ENCODE measurements around the gene SPO11. TPM values are rescaled to one million over a fixed set of nuclear protein-coding genes. Genes with fewer than 3 reads are reported as not detected.

SPO11 gene
- polyA plus RNA-seq, 4 donors: not detected

DNA sequence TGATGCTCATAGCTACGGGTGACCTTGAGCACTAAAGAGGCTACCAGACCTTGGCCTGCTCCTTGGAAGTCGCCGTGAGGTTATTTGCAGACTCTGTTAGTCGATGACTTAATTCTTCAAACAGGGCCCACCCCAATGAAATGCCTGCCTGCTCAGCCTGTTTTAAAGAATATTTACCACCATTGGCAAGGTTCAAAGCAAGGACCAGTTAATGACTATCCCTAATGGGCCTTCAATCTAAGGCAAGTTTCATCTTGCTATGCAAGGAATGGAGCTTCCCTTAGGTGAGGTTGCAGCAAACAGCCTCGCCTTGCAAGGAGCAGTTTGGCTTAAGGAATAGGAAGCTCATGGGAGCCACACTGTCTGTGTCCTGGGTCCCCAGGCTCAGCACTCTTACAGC is 22.9 kb upstream of the SPO11 start:
- WGBS, 3 donors: 61 to 74% (median 65%) methylated on average over 5 of the region's 5 CpGs

DNA sequence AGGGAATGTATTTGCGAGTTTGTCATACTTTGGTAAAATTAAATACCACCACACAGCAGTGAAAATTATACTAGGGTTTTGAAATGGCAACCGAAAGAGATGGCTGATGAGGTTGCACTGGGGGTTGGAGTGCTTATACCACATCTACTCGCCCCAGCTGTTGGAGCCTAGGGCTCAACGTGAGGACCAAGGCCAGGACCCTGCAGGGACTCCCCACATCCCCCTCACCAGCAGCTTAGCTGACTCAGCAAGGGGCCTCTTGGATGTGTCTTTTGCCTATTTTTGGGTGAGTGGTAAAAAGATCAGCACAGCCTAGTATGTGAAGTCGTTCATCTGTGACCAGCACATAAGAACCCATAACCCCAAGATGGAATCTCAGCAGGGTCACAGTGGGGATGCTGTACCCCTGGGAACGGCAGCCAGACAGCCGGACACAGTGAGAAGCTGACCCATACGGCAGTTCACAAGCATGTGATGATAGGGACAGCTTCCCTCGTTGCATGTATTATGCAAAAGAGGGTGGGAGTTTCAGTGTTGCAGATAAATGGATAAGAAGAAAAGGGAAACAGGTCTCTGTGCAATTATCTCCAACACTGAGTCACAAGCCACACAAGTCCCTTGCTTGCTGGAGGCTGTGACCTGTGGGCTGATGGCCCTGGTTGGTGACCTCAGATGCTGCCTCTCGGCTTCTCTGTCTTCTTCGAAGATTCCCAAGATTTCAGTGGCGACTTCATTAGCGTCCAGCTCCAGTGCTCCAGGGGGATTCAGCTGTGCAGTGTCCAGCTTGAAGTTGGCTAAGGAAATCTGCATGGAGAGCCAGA is 20.9 kb upstream of the SPO11 start:
- DNase-seq (no peak), FAIRE-seq (no peak)

More for the DNA sequence above, 22.9 kb upstream of the SPO11 start:
- H3K27ac ChIP-seq (ENCODE audit: low read depth in 1 of 3, low read length in 2 of 3): no peak overlapping the region
- DNase-seq (no peak), FAIRE-seq (no peak)
- peaks cover 0 to 3% (median 0%) of the 10 kb centered on the region in 3 donors for H3K27me3 ChIP-seq (ENCODE audit: control insufficient read depth in 3 of 3, insufficient read depth in 3 of 3, low read length in 3 of 3)
- H3K4me3 ChIP-seq (ENCODE audit: low read depth in 1 of 3, low read length in 3 of 3): no peak overlapping the region
- H3K9me3 ChIP-seq (ENCODE audit: control insufficient read depth in 2 of 2, insufficient read depth in 1 of 2, low read depth in 1 of 2, low read length in 1 of 2): no peaks in the 10 kb centered on the region
- no peaks in the 10 kb centered on the region for H3K4me1 ChIP-seq (ENCODE audit: control insufficient read depth in 3 of 3, insufficient read depth in 2 of 3, low read depth in 1 of 3, low read length in 2 of 3)
- H3K36me3 ChIP-seq (ENCODE audit: control insufficient read depth in 3 of 3, insufficient read depth in 2 of 3, low read depth in 1 of 3, low read length in 3 of 3): no peaks in the 10 kb centered on the region

DNA sequence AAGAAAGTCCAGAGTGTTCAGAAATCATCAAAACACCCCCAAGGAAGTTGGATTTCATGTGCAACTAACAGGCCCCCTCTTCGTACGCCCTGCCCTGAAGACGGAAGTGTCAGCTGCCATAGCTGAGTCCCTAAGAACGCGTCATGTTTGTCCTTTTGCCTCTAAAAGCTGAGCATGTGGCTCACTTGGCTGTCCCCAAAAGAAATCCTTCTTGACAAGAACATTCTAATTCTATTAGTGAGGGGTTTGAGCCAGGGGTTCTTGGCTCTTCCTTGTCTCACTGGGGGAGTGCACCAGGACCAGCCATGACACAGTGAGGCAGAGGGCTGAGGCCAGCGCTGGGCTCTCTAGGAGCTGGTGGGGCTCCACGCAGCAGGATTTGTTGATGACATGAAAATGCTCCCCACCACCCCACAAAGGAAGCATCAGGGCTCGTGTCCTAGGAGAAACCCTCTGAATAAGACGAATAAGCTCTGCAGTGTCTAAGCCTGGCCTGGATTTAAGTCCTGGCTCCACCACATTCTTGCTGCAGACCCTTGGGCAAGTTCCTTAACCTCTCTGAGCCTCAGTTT is 20.0 kb upstream of the SPO11 start:
- Histone ChIP-seq H3K36me3 (ENCODE audit: control insufficient read depth in 3 of 3, insufficient read depth in 2 of 3, low read depth in 1 of 3, low read length in 3 of 3) (no peaks in the 10 kb centered on the region), H3K4me3 (ENCODE audit: low read depth in 1 of 3, low read length in 3 of 3) (no peak overlapping the region), H3K4me1 (ENCODE audit: control insufficient read depth in 3 of 3, insufficient read depth in 2 of 3, low read depth in 1 of 3, low read length in 2 of 3) (no peaks in the 10 kb centered on the region), H3K27ac (ENCODE audit: low read depth in 1 of 3, low read length in 2 of 3) (no peak overlapping the region), H3K27me3 (ENCODE audit: control insufficient read depth in 3 of 3, insufficient read depth in 3 of 3, low read length in 3 of 3) (peaks cover 0 to 3% (median 0%) of the 10 kb centered on the region in 3 donors), H3K9me3 (ENCODE audit: control insufficient read depth in 2 of 2, insufficient read depth in 1 of 2, low read depth in 1 of 2, low read length in 1 of 2) (no peaks in the 10 kb centered on the region)
- DNase-seq: no peak
- FAIRE-seq: no peak
- WGBS, 3 donors: 72 to 82% (median 81%) methylated on average over 9 of the region's 9 CpGs

More for the DNA sequence above, 20.9 kb upstream of the SPO11 start:
- H3K27ac ChIP-seq (ENCODE audit: low read depth in 1 of 3, low read length in 2 of 3): no peak overlapping the region
- peaks cover 0 to 3% (median 0%) of the 10 kb centered on the region in 3 donors for H3K27me3 ChIP-seq (ENCODE audit: control insufficient read depth in 3 of 3, insufficient read depth in 3 of 3, low read length in 3 of 3)
- H3K4me3 ChIP-seq (ENCODE audit: low read depth in 1 of 3, low read length in 3 of 3): no peak overlapping the region
- H3K9me3 ChIP-seq (ENCODE audit: control insufficient read depth in 2 of 2, insufficient read depth in 1 of 2, low read depth in 1 of 2, low read length in 1 of 2): no peaks in the 10 kb centered on the region
- H3K4me1 ChIP-seq (ENCODE audit: control insufficient read depth in 3 of 3, insufficient read depth in 2 of 3, low read depth in 1 of 3, low read length in 2 of 3): no peaks in the 10 kb centered on the region
- 57 to 66% (median 64%) methylated on average over 13 of the region's 13 CpGs for WGBS, 3 donors
- H3K36me3 ChIP-seq (ENCODE audit: control insufficient read depth in 3 of 3, insufficient read depth in 2 of 3, low read depth in 1 of 3, low read length in 3 of 3): no peaks in the 10 kb centered on the region

DNA sequence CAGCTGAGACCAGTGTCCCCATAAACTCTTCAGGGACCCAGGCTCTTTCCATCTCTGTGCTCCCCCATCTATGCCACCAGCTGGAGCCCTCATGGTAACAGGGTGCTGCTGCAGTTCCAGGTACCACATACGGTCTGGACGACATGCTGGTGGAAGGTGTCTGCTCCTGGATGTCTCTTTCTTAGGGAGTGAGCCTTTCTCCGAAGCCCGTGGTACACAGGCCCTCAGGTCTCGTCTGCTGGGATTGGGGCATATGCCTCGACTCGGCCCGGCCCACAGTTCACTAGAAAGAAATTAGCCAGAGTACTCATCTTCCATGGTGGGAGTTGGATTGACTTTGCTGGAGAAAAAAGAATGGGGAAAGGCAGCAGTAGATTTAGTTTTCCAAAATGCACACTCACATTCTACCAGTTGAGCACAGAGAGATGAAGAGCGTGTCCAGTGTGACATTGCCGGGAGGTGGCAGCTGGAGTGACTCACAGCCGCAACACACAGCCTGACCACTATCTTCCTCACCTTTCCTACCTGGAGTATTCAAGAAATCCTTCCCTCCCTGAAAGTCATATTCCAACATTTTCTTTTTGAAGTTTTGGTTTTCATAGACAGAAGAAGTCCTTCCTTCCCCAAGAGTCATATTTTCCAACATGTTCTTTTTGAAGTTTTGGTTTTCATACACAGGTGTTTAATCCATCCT is 18.6 kb upstream of the SPO11 start:
- FAIRE-seq (no peak), DNase-seq (no peak)
- H3K27ac ChIP-seq (ENCODE audit: low read depth in 1 of 3, low read length in 2 of 3): no peak overlapping the region
- H3K36me3 ChIP-seq (ENCODE audit: control insufficient read depth in 3 of 3, insufficient read depth in 2 of 3, low read depth in 1 of 3, low read length in 3 of 3): no peaks in the 10 kb centered on the region
- H3K27me3 ChIP-seq (ENCODE audit: control insufficient read depth in 3 of 3, insufficient read depth in 3 of 3, low read length in 3 of 3): peaks cover 0 to 3% (median 0%) of the 10 kb centered on the region in 3 donors
- no peaks in the 10 kb centered on the region for H3K4me1 ChIP-seq (ENCODE audit: control insufficient read depth in 3 of 3, insufficient read depth in 2 of 3, low read depth in 1 of 3, low read length in 2 of 3)
- H3K9me3 ChIP-seq (ENCODE audit: control insufficient read depth in 2 of 2, insufficient read depth in 1 of 2, low read depth in 1 of 2, low read length in 1 of 2): no peaks in the 10 kb centered on the region
- 87 to 92% (median 92%) methylated on average over 11 of the region's 11 CpGs for WGBS, 3 donors
- H3K4me3 ChIP-seq (ENCODE audit: low read depth in 1 of 3, low read length in 3 of 3): no peak overlapping the region

DNA sequence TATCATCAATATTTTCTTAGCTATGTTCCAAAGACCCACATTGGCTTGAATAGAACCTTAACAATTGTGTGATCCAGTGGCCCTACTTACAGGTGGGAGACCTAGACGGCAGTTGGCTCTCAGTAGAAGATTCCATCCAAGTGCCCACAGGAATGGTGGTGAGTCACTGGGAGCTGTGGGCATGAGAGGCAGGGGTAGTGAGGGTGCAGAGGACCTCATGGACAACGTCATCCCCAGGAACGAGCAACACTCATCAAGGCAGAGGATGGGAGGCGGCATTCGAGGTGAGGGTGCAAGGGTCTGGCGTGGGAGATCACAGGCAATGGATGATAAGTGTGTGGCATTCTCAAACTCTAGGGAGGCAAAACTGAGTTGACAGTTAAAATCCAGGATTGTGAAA is 17.5 kb upstream of the SPO11 start:
- DNase-seq (no peak), FAIRE-seq (no peak)
- H3K9me3 ChIP-seq (ENCODE audit: control insufficient read depth in 2 of 2, insufficient read depth in 1 of 2, low read depth in 1 of 2, low read length in 1 of 2): no peaks in the 10 kb centered on the region
- peaks cover 0 to 3% (median 0%) of the 10 kb centered on the region in 3 donors for H3K27me3 ChIP-seq (ENCODE audit: control insufficient read depth in 3 of 3, insufficient read depth in 3 of 3, low read length in 3 of 3)
- no peak overlapping the region for H3K27ac ChIP-seq (ENCODE audit: low read depth in 1 of 3, low read length in 2 of 3)
- no peaks in the 10 kb centered on the region for H3K36me3 ChIP-seq (ENCODE audit: control insufficient read depth in 3 of 3, insufficient read depth in 2 of 3, low read depth in 1 of 3, low read length in 3 of 3)
- no peaks in the 10 kb centered on the region for H3K4me1 ChIP-seq (ENCODE audit: control insufficient read depth in 3 of 3, insufficient read depth in 2 of 3, low read depth in 1 of 3, low read length in 2 of 3)
- H3K4me3 ChIP-seq (ENCODE audit: low read depth in 1 of 3, low read length in 3 of 3): no peak overlapping the region
- WGBS, 3 donors: 81 to 88% (median 82%) methylated on average over 6 of the region's 6 CpGs

DNA sequence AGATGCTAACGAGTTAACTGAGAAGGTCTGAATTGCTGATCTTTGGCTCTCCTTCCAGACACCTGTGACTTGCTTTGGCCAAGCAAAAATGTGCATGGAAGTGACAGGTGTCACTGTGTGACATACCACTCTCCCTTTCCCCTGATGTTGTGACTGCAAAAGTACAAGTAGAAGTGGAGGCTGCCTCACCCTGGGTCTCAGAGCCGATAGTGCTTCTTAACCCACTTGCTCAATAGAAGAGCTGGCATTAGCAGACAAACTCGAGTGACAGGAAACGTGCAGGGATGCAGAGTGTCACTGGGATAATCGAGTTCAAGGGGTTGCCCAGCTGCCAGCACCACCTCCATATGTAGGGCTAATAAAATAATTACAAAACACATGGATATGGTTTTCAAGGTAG is 16.4 kb upstream of the SPO11 start:
- H3K27ac ChIP-seq (ENCODE audit: low read depth in 1 of 3, low read length in 2 of 3): no peak overlapping the region
- FAIRE-seq (no peak), DNase-seq (no peak)
- no peaks in the 10 kb centered on the region for H3K4me1 ChIP-seq (ENCODE audit: control insufficient read depth in 3 of 3, insufficient read depth in 2 of 3, low read depth in 1 of 3, low read length in 2 of 3)
- H3K36me3 ChIP-seq (ENCODE audit: control insufficient read depth in 3 of 3, insufficient read depth in 2 of 3, low read depth in 1 of 3, low read length in 3 of 3): no peaks in the 10 kb centered on the region
- no peaks in the 10 kb centered on the region for H3K9me3 ChIP-seq (ENCODE audit: control insufficient read depth in 2 of 2, insufficient read depth in 1 of 2, low read depth in 1 of 2, low read length in 1 of 2)
- WGBS, 3 donors: 32 to 62% (median 39%) methylated on average over 5 of the region's 5 CpGs
- H3K4me3 ChIP-seq (ENCODE audit: low read depth in 1 of 3, low read length in 3 of 3): no peak overlapping the region
- H3K27me3 ChIP-seq (ENCODE audit: control insufficient read depth in 3 of 3, insufficient read depth in 3 of 3, low read length in 3 of 3): no peaks in the 10 kb centered on the region

DNA sequence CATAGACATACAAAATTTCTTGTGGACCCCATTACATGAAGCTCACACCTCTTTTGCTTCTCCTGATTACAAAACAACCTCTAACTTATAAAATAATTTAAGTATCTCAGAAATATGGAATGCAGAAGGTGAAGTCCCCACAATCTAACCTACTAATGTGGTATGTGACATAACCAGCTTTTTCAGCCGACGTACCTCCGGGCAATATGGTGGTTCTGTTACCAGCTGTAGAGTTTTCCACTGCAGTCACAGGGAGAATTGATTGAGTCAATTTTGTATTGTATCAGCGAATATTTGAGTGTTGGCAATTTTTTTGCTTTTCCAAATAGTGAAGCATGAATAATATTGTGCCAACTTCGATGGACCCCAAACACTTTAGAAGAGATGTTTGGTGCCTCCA is 15.7 kb upstream of the SPO11 start:
- Histone ChIP-seq H3K4me1 (ENCODE audit: control insufficient read depth in 3 of 3, insufficient read depth in 2 of 3, low read depth in 1 of 3, low read length in 2 of 3) (no peaks in the 10 kb centered on the region), H3K9me3 (ENCODE audit: control insufficient read depth in 2 of 2, insufficient read depth in 1 of 2, low read depth in 1 of 2, low read length in 1 of 2) (no peaks in the 10 kb centered on the region), H3K36me3 (ENCODE audit: control insufficient read depth in 3 of 3, insufficient read depth in 2 of 3, low read depth in 1 of 3, low read length in 3 of 3) (no peaks in the 10 kb centered on the region), H3K27ac (ENCODE audit: low read depth in 1 of 3, low read length in 2 of 3) (no peak overlapping the region), H3K27me3 (ENCODE audit: control insufficient read depth in 3 of 3, insufficient read depth in 3 of 3, low read length in 3 of 3) (no peaks in the 10 kb centered on the region), H3K4me3 (ENCODE audit: low read depth in 1 of 3, low read length in 3 of 3) (no peak overlapping the region)
- WGBS, 3 donors: 85 to 90% (median 88%) methylated on average over 5 of the region's 5 CpGs
- FAIRE-seq: no peak
- no peak for DNase-seq

DNA sequence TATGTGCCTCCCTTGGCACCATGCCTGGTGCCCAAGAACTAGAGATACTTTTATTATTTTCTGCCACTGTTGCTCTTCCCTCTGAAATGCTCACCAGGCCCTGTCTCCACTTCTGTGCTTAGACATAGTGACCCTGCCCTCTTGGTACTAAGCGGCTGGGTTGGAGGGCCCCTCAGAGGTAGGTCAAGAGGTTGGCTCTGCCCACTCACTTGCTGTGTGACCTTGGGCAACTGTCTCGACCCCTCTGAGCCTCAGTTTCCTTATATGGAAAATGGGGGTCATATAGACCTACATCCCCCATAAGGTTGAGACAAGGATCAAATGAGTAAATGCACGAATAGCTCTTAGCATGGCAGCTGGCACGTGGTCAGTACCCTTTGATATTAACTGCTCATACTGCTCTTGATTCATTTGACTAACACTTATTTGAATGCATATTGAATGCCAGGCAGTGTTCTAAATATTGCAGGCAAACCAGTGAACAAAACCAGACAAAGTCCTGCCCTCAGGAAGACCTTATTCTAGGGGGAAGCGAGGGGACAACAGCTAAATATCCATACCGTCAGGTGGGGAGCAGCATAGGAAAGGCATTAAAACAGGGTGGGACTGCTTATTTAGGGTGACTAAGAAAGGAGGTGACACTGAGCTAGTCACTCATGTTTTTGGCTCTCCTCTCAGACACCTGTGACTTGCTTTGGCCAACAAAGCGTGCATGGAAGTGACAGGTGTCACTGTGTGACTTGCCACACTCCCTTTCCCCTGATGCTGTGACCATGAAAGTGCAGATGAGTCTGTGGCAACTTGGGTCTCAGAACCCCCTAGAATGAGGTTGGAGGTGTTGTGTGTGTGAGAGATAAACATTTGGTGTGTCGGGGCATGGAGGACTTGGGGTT is 14.3 kb upstream of the SPO11 start:
- no peak for FAIRE-seq
- no peaks in the 10 kb centered on the region for H3K27me3 ChIP-seq (ENCODE audit: control insufficient read depth in 3 of 3, insufficient read depth in 3 of 3, low read length in 3 of 3)
- 71 to 78% (median 74%) methylated on average over 8 of the region's 8 CpGs for WGBS, 3 donors
- no peak for DNase-seq
- H3K4me1 ChIP-seq (ENCODE audit: control insufficient read depth in 3 of 3, insufficient read depth in 2 of 3, low read depth in 1 of 3, low read length in 2 of 3): no peaks in the 10 kb centered on the region
- H3K9me3 ChIP-seq (ENCODE audit: control insufficient read depth in 2 of 2, insufficient read depth in 1 of 2, low read depth in 1 of 2, low read length in 1 of 2): no peaks in the 10 kb centered on the region
- no peak overlapping the region for H3K27ac ChIP-seq (ENCODE audit: low read depth in 1 of 3, low read length in 2 of 3)
- no peaks in the 10 kb centered on the region for H3K36me3 ChIP-seq (ENCODE audit: control insufficient read depth in 3 of 3, insufficient read depth in 2 of 3, low read depth in 1 of 3, low read length in 3 of 3)
- H3K4me3 ChIP-seq (ENCODE audit: low read depth in 1 of 3, low read length in 3 of 3): no peak overlapping the region

All from small intestine (tissue), 7 donors.